RWPE2 (cell line): ENCODE results near the gene KAZN.

Experiments
- ATAC-seq: fragments of 200-7000 bp; cut with Tn5 transposase; 3 replicates; pipeline ENCODE4 v1.9.1; 2021; ENCODE audit warnings: low read depth
- DNase-seq: peaks from one replicate; pipeline ENCODE4 v3.0.0-alpha.2; 2020; ENCODE audit warnings: low spot score
- H3K27ac ChIP-seq: fragments of 450-650 bp; 2 replicates; pipeline ENCODE4 v1.5.1; 2017; ENCODE audit warnings: mild to moderate bottlenecking; ENCODE audit not compliant: poor library complexity, severe bottlenecking
- H3K27me3 ChIP-seq: fragments of 250-450 bp; sonication (Bioruptor Pico); 2 replicates; pipeline ENCODE4 v1.5.1; 2021; ENCODE audit warnings: mild to moderate bottlenecking, moderate library complexity; ENCODE audit not compliant: insufficient read depth, poor library complexity, severe bottlenecking
- H3K36me3 ChIP-seq: fragments of 250-450 bp; sonication (Bioruptor Pico); 2 replicates; pipeline ENCODE4 v1.5.1; 2020; ENCODE audit warnings: low read depth, mild to moderate bottlenecking, moderate library complexity
- H3K4me1 ChIP-seq: fragments of 250-450 bp; sonication (Bioruptor Pico); 2 replicates; pipeline ENCODE4 v1.5.1; 2021; ENCODE audit warnings: mild to moderate bottlenecking, moderate library complexity; ENCODE audit not compliant: insufficient read depth, poor library complexity, severe bottlenecking
- H3K4me3 ChIP-seq: fragments of 250-450 bp; sonication (Bioruptor Pico); 2 replicates; pipeline ENCODE4 v1.5.1; 2021; ENCODE audit warnings: mild to moderate bottlenecking, moderate library complexity; ENCODE audit not compliant: severe bottlenecking
- H3K9me3 ChIP-seq: fragments of 250-450 bp; sonication (Bioruptor Pico); 2 replicates; pipeline ENCODE4 v1.5.1; 2021; ENCODE audit warnings: mild to moderate bottlenecking, moderate library complexity; ENCODE audit not compliant: severe bottlenecking
- TF ChIP-seq, protein P1 (sequence below): fragments of 450-650 bp; IDR thresholded peaks from one replicate; pipeline ENCODE4 v1.5.1; 2017; ENCODE audit warnings: mild to moderate bottlenecking, moderate library complexity; ENCODE audit not compliant: poor library complexity, severe bottlenecking

Gene KAZN

DNA sequence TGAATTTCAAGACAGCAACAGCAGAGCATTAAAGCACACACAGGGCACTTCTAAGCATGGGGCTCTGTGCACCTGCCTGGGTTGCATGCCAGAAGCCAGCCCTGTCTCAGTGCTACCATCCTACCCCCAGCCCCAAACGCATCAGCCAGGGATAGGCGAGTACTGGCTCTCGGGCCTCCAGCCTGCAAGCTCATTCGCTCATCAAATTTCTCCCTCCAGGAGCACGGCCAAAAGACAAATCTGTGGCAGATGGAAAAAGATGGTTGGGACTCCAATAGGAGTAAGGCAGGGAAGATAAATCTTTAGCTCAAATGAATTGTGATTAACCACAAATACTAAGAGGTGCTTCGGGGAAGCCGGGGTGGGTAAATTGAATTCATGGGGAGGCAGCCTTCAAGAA lies 189.6 kb downstream of the KAZN start:
- no peak overlapping the region for H3K27ac ChIP-seq
- DNase-seq (no peak), ATAC-seq (no peak)
- no peaks in the 10 kb centered on the region for H3K9me3 ChIP-seq
- no peaks in the 10 kb centered on the region for H3K27me3 ChIP-seq
- no peak overlapping the region for H3K4me3 ChIP-seq
- H3K36me3 ChIP-seq, result no peaks in the 10 kb centered on the region
- TF ChIP-seq, protein P1, sequence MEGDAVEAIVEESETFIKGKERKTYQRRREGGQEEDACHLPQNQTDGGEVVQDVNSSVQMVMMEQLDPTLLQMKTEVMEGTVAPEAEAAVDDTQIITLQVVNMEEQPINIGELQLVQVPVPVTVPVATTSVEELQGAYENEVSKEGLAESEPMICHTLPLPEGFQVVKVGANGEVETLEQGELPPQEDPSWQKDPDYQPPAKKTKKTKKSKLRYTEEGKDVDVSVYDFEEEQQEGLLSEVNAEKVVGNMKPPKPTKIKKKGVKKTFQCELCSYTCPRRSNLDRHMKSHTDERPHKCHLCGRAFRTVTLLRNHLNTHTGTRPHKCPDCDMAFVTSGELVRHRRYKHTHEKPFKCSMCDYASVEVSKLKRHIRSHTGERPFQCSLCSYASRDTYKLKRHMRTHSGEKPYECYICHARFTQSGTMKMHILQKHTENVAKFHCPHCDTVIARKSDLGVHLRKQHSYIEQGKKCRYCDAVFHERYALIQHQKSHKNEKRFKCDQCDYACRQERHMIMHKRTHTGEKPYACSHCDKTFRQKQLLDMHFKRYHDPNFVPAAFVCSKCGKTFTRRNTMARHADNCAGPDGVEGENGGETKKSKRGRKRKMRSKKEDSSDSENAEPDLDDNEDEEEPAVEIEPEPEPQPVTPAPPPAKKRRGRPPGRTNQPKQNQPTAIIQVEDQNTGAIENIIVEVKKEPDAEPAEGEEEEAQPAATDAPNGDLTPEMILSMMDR, result no peak
- peaks cover 4% of the 10 kb centered on the region for H3K4me1 ChIP-seq

DNA sequence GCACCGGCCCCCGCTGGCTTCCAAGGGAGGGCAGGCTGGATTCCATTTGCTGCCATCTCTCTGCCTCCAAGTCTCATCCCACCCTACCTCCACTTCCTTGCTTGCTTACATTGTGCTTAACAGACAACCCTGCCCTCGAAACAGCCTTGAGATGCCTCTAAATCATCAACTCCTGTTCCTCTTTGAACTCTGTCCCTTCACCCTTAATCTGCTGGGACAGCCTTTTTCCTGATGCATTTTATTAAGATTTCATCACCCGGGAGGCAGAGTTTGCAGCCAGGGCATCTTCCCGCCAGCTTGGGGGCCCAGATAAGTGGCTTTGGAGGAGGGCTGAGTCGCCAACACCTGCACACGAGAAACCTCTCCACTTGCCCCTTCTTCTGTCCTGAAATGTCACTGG lies 192.5 kb downstream of the KAZN start:
- ATAC-seq (no peak), DNase-seq (no peak)
- Histone ChIP-seq H3K27me3 (no peaks in the 10 kb centered on the region), H3K9me3 (no peaks in the 10 kb centered on the region), H3K36me3 (no peaks in the 10 kb centered on the region), H3K27ac (no peak overlapping the region), H3K4me3 (no peak overlapping the region), H3K4me1 (peaks cover 4% of the 10 kb centered on the region)
- TF ChIP-seq, protein P1, result no peak

DNA sequence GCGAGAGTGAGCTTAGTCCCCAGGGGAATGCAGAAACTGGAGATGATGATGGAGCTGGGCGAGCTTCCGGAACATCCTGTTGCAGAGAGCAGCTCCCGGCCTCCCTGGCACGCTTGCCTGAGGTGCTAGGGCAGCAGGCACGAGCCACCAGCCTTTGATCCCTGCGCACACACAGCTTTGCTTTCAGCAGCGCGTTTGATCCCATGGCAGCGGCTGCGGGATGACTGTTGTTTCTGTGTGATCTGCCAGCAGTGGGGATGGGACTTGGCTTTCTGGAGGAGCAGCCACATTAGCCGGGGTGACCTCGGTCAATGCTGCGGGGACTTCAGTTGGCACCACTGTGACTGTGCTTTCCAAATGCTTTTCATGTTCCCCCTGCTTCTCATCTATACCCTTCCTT lies 193.2 kb downstream of the KAZN start:
- ATAC-seq, result no peak
- Histone ChIP-seq H3K36me3 (no peaks in the 10 kb centered on the region), H3K27me3 (no peaks in the 10 kb centered on the region), H3K4me3 (no peak overlapping the region), H3K27ac (no peak overlapping the region), H3K4me1 (peaks cover 4% of the 10 kb centered on the region), H3K9me3 (no peaks in the 10 kb centered on the region)
- DNase-seq, result no peak
- TF ChIP-seq, protein P1, result no peak

DNA sequence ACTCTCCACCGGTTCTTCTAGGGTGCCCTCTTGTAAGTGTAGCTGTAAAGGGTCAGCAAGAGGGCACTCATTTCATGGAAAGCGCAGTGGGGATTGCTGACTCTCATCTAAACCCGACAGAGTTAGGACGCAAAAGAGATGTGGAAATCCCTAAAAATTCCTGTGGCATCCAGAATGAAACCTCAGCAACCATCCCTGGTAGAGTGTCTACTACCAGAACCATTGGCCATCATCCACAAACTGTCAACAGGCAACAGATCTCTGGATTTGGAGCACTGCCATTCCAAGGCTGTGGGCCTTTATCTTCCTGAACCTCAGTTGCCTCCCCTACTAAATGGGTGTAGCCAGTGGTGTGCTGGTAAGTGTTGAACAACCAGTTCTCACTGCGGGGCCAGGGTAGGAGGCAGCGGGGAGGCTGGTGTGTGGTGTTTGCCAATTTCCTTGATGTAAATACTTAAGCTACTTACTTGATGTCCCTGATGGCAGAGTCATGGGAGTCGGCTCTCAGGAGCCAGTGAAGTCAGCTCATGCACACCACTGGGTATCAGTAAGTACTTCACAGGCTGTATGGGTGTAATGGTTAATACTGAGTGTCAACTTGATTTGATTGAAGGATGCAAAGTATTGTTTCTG lies 195.8 kb downstream of the KAZN start:
- no peaks in the 10 kb centered on the region for H3K27me3 ChIP-seq
- TF ChIP-seq, protein P1, result no peak
- DNase-seq, result no peak

DNA sequence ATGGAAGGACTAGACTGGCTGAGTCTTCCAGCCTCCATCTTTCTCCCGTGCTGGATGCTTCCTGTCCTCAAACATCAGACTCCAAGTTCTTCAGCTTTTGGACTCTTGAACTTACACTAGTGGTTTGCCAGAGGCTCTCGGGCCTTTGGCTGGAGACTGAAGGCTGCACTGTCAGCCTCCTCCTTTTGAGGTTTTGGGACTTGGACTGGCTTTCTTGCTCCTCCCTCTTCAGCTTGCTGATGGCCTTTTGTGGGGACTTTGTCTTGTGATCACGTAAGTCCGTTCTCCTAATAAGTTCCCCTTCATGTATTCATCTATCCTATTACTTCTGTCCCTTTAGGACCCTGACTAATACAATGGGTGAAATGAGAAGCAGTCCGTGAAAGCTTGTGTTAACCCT lies 196.4 kb downstream of the KAZN start:
- no peak for DNase-seq
- H3K36me3 ChIP-seq, result no peaks in the 10 kb centered on the region
- no peaks in the 10 kb centered on the region for H3K9me3 ChIP-seq
- ATAC-seq, result no peak
- H3K4me1 ChIP-seq, result no peaks in the 10 kb centered on the region
- no peak overlapping the region for H3K27ac ChIP-seq
- no peak overlapping the region for H3K4me3 ChIP-seq
- H3K27me3 ChIP-seq, result no peaks in the 10 kb centered on the region
- TF ChIP-seq, protein P1, result no peak

More for the DNA sequence above, 195.8 kb downstream of the KAZN start:
- Histone ChIP-seq H3K36me3 (no peaks in the 10 kb centered on the region), H3K9me3 (no peaks in the 10 kb centered on the region), H3K4me1 (no peaks in the 10 kb centered on the region), H3K27ac (no peak overlapping the region), H3K4me3 (no peak overlapping the region)
- no peak for ATAC-seq
